Measurements from ENCODE around the gene UBN2.
"Not testable (repeated sequence)": the region's sequence is repeated elsewhere in the genome, so short reads cannot be mapped to it uniquely, and the experiment has no call there.

UBN2 gene

DNA sequence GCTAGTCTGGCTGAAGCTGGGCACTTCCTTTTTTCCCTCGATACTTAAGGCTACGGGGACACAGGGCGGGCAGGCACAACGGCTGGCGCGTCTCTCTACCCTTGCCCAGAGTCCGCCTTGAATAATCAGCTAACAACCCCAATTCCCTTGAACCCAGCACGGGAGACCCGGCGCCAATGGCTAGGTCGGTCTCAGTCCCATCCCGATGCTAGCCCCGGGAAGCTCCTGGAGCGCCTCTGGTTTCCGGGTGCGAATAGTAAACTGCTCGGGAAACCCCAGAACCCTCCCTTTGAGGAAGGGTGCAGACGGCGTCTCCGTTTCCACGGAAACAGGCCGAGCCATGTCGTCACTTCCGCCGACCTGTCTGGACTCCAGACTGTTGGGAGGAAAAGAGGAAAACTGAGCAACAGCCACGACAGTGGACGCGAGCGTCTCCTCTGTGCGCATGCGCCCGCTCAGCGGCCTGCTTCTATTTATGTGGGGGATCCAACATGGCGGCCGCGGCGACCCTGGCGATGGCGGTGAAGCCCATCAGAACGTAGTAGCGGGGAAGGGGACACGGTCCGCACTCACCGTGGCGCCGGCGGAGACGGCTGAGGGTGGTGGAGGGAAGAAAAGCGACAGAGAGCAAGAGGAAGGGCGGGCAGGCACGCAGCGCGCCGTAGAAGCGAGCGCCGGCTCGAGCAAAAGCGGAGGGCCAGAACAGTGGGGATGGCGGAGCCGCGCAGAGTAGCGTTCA lies at the start of gene UBN2:
Gene UBN2, plus strand, starts transcription at position 464 of the 739 bp plus-strand sequence. Its CDS starts 248 bp downstream, at position 712.
- peak; percentile 87 for DNase-seq (ENCODE audit: low read depth)

- no peak for DNase-seq (ENCODE audit: low read depth)
Observed at GRCh38 chr7:139181404-139181803, 49.6 kb upstream of the UBN2 start.

GRCh38 chr7:139182363-139182762 lies 48.7 kb upstream of the UBN2 start:
- DNase-seq (ENCODE audit: low read depth), result no peak

- no peak for DNase-seq (ENCODE audit: low read depth)
Observed at GRCh38 chr7:139183251-139183650, 47.8 kb upstream of the UBN2 start.

GRCh38 chr7:139183878-139184338 lies 47.1 kb upstream of the UBN2 start:
- no peak for DNase-seq (ENCODE audit: low read depth)

GRCh38 chr7:139186146-139186545 lies 44.9 kb upstream of the UBN2 start:
- DNase-seq (ENCODE audit: low read depth), result no peak

GRCh38 chr7:139189357-139189756 lies 41.7 kb upstream of the UBN2 start:
- no peak for DNase-seq (ENCODE audit: low read depth)

GRCh38 chr7:139192014-139192706 lies 38.9 kb upstream of the UBN2 start:
- DNase-seq (ENCODE audit: low read depth), result no peak

- DNase-seq (ENCODE audit: low read depth), result no peak
Observed at GRCh38 chr7:139200382-139200781, 30.7 kb upstream of the UBN2 start.

DNA sequence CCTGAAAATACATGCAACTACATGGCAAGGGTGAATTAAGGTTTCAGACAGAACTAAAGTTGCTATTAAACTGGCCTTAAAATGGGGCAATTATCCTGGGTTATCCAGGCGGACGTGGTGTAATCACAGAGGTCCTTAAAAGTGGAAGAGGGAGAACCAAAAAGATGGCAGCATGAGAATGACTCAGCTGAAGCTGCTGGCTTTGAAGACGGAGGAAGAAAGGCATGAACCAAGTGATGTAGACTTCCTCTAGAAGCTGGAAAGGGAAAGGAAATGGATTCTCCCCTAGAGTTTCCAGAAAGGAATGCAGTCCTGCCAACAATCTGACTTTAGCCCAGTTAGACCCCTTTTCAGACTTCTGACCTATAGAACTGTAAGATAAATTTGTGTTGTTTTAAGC lies 27.0 kb upstream of the UBN2 start:
- no peak for DNase-seq (ENCODE audit: low read depth)

- no peak for DNase-seq (ENCODE audit: low read depth)
Observed at GRCh38 chr7:139205843-139206242, 25.2 kb upstream of the UBN2 start.

DNA sequence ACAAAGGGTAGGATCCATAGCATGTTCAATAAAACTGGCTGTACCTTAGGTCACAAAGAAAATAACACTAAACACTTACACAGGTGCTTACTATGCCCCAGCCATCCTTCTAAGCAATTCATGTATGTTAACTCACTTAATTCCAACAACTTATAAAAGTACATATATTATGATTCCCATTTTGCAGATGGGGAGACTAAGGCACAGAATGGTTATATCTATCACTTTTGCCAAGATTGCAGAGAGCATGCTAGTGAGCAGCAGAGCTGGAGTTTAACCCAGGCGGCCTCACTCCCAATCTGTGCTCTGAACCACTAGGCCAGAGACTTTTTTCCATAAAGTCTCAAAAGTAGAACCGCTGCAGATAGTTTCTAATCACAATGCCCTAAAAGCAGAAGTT lies 18.9 kb upstream of the UBN2 start:
- DNase-seq (ENCODE audit: low read depth), result no peak

GRCh38 chr7:139213489-139213888 lies 17.5 kb upstream of the UBN2 start:
- DNase-seq (ENCODE audit: low read depth), result not testable (repeated sequence)

- DNase-seq (ENCODE audit: low read depth), result no peak
Observed at GRCh38 chr7:139218173-139218572, 12.9 kb upstream of the UBN2 start.

- DNase-seq (ENCODE audit: low read depth), result no peak
Observed at GRCh38 chr7:139224219-139224618, 6.8 kb upstream of the UBN2 start.

GRCh38 chr7:139224836-139225235 lies 6.2 kb upstream of the UBN2 start:
- DNase-seq (ENCODE audit: low read depth), result not testable (repeated sequence)

- not testable (repeated sequence) for DNase-seq (ENCODE audit: low read depth)
Observed at GRCh38 chr7:139225286-139226157, 5.5 kb upstream of the UBN2 start.

- not testable (repeated sequence) for DNase-seq (ENCODE audit: low read depth)
Observed at GRCh38 chr7:139226158-139226515, 4.9 kb upstream of the UBN2 start.

- not testable (repeated sequence) for DNase-seq (ENCODE audit: low read depth)
Observed at GRCh38 chr7:139226988-139227488, 4.0 kb upstream of the UBN2 start.

- no peak for DNase-seq (ENCODE audit: low read depth)
Observed at GRCh38 chr7:139230023-139230422, 1.0 kb upstream of the UBN2 start.

DNA sequence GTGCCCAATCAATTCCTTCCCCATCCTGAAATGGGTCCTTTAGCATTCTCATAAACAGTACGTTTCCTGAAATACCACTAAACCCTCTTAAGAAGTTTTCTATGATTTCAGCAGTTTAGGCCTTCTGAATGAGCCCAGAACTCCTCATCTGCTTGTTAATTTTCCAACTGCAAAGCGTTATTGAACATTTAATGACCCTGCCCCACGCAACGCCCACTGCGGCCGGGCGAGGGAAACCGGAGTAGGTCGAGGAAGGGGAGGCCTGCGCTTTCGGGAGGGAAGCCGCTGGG lies 608 bp upstream of the UBN2 start:
- no peak for DNase-seq (ENCODE audit: low read depth)

DNA sequence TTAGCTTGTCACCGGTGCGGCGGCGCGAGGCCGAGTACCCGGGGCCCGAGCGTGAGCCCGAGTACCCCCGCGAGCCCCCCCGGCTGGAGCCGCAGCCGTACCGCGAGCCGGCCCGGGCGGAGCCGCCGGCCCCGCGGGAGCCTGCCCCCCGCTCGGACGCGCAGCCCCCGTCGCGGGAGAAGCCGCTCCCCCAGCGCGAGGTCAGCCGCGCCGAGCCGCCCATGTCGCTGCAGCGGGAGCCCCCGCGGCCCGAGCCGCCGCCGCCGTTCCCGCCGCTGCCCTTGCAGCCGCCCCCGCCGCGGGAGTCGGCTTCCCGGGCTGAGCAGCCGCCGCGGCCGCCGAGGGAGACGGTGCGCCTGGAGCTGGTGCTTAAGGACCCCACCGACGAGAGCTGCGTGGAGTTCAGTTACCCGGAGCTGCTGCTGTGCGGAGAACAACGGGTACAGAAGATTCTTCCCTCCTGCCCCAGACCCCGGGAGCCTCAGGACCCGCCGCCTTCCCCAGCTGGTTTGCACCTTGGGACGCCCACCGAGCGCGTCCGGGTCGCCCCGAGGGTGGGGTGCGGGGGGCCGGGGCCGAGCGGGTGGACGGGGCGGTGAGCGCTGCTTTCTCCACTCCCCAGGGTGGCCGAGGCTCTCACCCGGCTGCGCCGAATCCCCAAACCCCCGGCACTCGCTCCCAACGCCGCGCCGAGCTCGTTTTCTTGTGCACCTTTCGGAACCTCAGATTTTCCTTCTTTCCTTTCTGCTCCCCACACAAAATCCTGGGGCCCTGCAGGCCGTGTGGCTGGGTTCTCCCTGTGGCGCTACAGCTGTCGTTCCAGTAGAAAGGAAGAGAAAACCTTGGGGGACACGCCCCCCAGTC lies 708 bp downstream of the UBN2 start:
- DNase-seq (ENCODE audit: low read depth), result peak; percentile 1
